Neural cell (in vitro differentiated cells): ENCODE measurements around the gene PLXNA2. TPM values are rescaled to one million over a fixed set of nuclear protein-coding genes. Genes with fewer than 3 reads are reported as not detected.

Experiments
- H2AFZ ChIP-seq: fragments of 200-600, 300-800 bp; sonication (generic), shearing (Covaris generic); 2 replicates; pipeline ENCODE4 v1.6.0; 2014; ENCODE audit warnings: low read depth, mild to moderate bottlenecking, antibody characterized with exemption, low read length, moderate library complexity
- H3F3A ChIP-seq: fragments of 200-600 bp; shearing (Covaris generic); 2 replicates; pipeline ENCODE4 v1.6.1; 2016; ENCODE audit warnings: mild to moderate bottlenecking, moderate library complexity, mixed read lengths, antibody characterized with exemption, low read length; ENCODE audit not compliant: insufficient read depth, poor library complexity, severe bottlenecking
- H3K27ac ChIP-seq: fragments of 200-600, 300-800 bp; sonication (generic), shearing (Covaris generic); 2 replicates; pipeline ENCODE4 v1.5.1; 2014; ENCODE audit warnings: mild to moderate bottlenecking, low read length, moderate library complexity
- H3K27me3 ChIP-seq: fragments of 300-800, 200-600 bp; sonication (generic), shearing (Covaris generic); 2 replicates; pipeline ENCODE4 v1.6.0; 2014; ENCODE audit warnings: mild to moderate bottlenecking, low read depth, low read length, moderate library complexity; ENCODE audit not compliant: insufficient read depth
- H3K36me3 ChIP-seq: fragments of 300-800, 200-600 bp; sonication (generic), shearing (Covaris generic); 2 replicates; pipeline ENCODE4 v1.5.1; 2014; ENCODE audit warnings: mild to moderate bottlenecking, antibody characterized with exemption, low read length, moderate library complexity; ENCODE audit not compliant: insufficient read depth
- H3K4me2 ChIP-seq: fragments of 300-800, 200-600 bp; sonication (generic), shearing (Covaris generic); 2 replicates; pipeline ENCODE4 v1.6.0; 2014; ENCODE audit warnings: mild to moderate bottlenecking, low read length
- H3K4me3 ChIP-seq: fragments of 300-800, 200-600 bp; sonication (generic), shearing (Covaris generic); 2 replicates; pipeline ENCODE4 v1.5.1; 2014; ENCODE audit warnings: mild to moderate bottlenecking, low read length, moderate library complexity
- H3K79me2 ChIP-seq: fragments of 200-600 bp; shearing (Covaris generic); replicated peaks from 2 replicates; pipeline ENCODE4 v1.6.0; 2014; ENCODE audit warnings: mild to moderate bottlenecking, low read length, moderate library complexity; ENCODE audit not compliant: insufficient read depth
- H3K9ac ChIP-seq: fragments of 300-800, 200-600 bp; sonication (generic), shearing (Covaris generic); 2 replicates; pipeline ENCODE4 v1.6.1; 2016; ENCODE audit warnings: mild to moderate bottlenecking, low read length, mixed read lengths
- H3K9me2 ChIP-seq: fragments of 200-600 bp; shearing (Covaris generic); 2 replicates; pipeline ENCODE4 v1.6.1; 2016; ENCODE audit warnings: mild to moderate bottlenecking, low read length, mixed read lengths; ENCODE audit not compliant: insufficient read depth
- H3K9me3 ChIP-seq: fragments of 200-600, 300-800 bp; sonication (generic), shearing (Covaris generic); 2 replicates; pipeline ENCODE4 v1.6.1; 2016; ENCODE audit warnings: mild to moderate bottlenecking, mixed run types, low read length, moderate library complexity, mixed read lengths
- H4K20me1 ChIP-seq: fragments of 200-600 bp; shearing (Covaris generic); 2 replicates; pipeline ENCODE4 v1.6.1; 2016; ENCODE audit warnings: mild to moderate bottlenecking, mixed run types; ENCODE audit not compliant: insufficient read depth
- EP300 ChIP-seq: fragments of 450-650 bp; conservative IDR thresholded peaks from 2 replicates; pipeline ENCODE4 v1.6.1; 2014; ENCODE audit warnings: antibody characterized with exemption, mild to moderate bottlenecking, moderate library complexity; ENCODE audit not compliant: poor library complexity, severe bottlenecking
- EZH2 ChIP-seq: fragments of 200-600, 300-800 bp; shearing (Covaris generic), sonication (generic); IDR thresholded peaks from 2 replicates; pipeline ENCODE4 v1.6.1; 2014; ENCODE audit warnings: antibody characterized with exemption, low read length, borderline replicate concordance, mild to moderate bottlenecking; ENCODE audit not compliant: insufficient read depth, poor library complexity, severe bottlenecking
- MXI1 ChIP-seq: fragments of 450-650 bp; conservative IDR thresholded peaks from 2 replicates; pipeline ENCODE4 v1.6.1; 2014; ENCODE audit warnings: antibody characterized with exemption, mild to moderate bottlenecking; ENCODE audit not compliant: poor library complexity, severe bottlenecking
- POLR2AphosphoS5 ChIP-seq: IDR thresholded peaks from 2 replicates; pipeline ENCODE4 v1.6.1; 2012
- RAD21 ChIP-seq: fragments of 450-650 bp; conservative IDR thresholded peaks from 2 replicates; pipeline ENCODE4 v1.6.1; 2014; ENCODE audit warnings: antibody characterized with exemption, mild to moderate bottlenecking, moderate library complexity
- REST ChIP-seq: IDR thresholded peaks from 2 replicates; pipeline ENCODE4 v1.6.1; 2012; ENCODE audit warnings: borderline replicate concordance
- SMC3 ChIP-seq: fragments of 450-650 bp; conservative IDR thresholded peaks from 2 replicates; pipeline ENCODE4 v1.6.1; 2014; ENCODE audit warnings: antibody characterized with exemption, mild to moderate bottlenecking, moderate library complexity; ENCODE audit not compliant: poor library complexity
- TAF1 ChIP-seq: IDR thresholded peaks from 2 replicates; pipeline ENCODE4 v1.6.1; 2012; ENCODE audit warnings: low read depth
- polyA plus RNA-seq: library from polyadenylated mRNA; depleted of rRNA; stranded (reverse); fragments of >200 nt; gene quantifications from 2 replicates; pipeline ENCODE4 v1.2.3, GENCODE V29; 2014
- TF ChIP-seq, protein P1 (sequence below): fragments of 450-650 bp; IDR thresholded peaks from 2 replicates; pipeline ENCODE4 v1.5.1; 2014; ENCODE audit warnings: antibody characterized with exemption, mild to moderate bottlenecking, moderate library complexity; ENCODE audit not compliant: poor library complexity, severe bottlenecking

PLXNA2 gene
- polyA plus RNA-seq, 1 donor from 2014 or later: 30.6 TPM

DNA sequence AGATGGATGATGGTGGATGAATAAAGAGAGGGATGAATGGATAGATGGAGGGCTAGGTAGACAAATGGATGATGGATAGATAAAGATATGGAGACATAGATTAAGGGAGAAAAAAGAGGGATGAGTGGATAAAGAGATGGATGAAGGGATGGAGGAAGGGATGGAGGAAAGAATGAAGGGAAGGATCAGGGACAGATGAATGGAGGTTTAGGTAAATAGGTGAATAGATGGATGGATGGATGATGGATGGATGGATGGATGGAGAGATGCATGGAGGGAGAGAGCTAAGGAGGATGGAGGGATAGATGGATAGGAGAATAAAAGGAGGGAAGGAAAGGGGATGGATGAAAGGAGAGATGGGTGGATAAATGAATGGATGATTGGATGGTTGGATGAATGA lies 28.8 kb downstream of the PLXNA2 start:
- H3K9me3 ChIP-seq: no peaks in the 10 kb centered on the region
- TF ChIP-seq, protein P1, sequence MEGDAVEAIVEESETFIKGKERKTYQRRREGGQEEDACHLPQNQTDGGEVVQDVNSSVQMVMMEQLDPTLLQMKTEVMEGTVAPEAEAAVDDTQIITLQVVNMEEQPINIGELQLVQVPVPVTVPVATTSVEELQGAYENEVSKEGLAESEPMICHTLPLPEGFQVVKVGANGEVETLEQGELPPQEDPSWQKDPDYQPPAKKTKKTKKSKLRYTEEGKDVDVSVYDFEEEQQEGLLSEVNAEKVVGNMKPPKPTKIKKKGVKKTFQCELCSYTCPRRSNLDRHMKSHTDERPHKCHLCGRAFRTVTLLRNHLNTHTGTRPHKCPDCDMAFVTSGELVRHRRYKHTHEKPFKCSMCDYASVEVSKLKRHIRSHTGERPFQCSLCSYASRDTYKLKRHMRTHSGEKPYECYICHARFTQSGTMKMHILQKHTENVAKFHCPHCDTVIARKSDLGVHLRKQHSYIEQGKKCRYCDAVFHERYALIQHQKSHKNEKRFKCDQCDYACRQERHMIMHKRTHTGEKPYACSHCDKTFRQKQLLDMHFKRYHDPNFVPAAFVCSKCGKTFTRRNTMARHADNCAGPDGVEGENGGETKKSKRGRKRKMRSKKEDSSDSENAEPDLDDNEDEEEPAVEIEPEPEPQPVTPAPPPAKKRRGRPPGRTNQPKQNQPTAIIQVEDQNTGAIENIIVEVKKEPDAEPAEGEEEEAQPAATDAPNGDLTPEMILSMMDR: no peak
- TF ChIP-seq MXI1: no peak
- TF ChIP-seq RAD21: no peak
- no peak for TF ChIP-seq POLR2AphosphoS5
- TF ChIP-seq TAF1: no peak
- TF ChIP-seq SMC3: no peak
- TF ChIP-seq REST: no peak
- no peak for TF ChIP-seq EZH2
- TF ChIP-seq EP300: no peak
- H3K9ac ChIP-seq: no peak overlapping the region
- peaks cover 35% of the 10 kb centered on the region for H4K20me1 ChIP-seq
- H3K27ac ChIP-seq: no peak overlapping the region
- H3K79me2 ChIP-seq: peaks cover 25% of the 10 kb centered on the region
- H3K4me3 ChIP-seq: no peak overlapping the region
- no peak overlapping the region for H3K4me2 ChIP-seq
- no peaks in the 10 kb centered on the region for H3K9me2 ChIP-seq
- no peaks in the 10 kb centered on the region for H3K27me3 ChIP-seq
- H3F3A ChIP-seq: no peaks in the 10 kb centered on the region
- H2AFZ ChIP-seq: no peak overlapping the region
- H3K36me3 ChIP-seq: peaks cover 29% of the 10 kb centered on the region

DNA sequence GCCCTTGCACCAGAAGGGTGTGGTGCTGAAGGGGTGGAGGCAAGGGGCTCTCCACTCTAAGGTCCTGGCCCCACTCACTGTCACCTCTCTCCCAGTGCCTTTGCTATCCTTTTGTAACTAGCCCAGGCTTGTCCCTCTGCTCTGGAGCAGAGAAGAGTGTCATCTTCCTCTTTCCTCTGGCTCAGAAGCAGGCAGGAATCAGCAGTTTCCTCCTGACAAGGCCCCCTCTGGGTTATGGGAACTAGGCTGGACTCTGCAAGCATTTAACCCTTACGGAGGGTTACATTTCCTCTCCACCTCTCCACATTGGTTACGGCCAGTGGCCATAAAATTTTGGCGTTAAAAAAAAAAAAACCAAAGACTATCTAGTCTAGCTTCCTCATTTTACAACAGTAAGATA lies 30.4 kb downstream of the PLXNA2 start:
- Histone ChIP-seq H2AFZ (no peak overlapping the region), H3K27ac (no peak overlapping the region), H3K9me3 (no peaks in the 10 kb centered on the region), H3K36me3 (peaks cover 34% of the 10 kb centered on the region), H3K9ac (no peak overlapping the region), H4K20me1 (peaks cover 40% of the 10 kb centered on the region), H3K9me2 (no peaks in the 10 kb centered on the region), H3F3A (no peaks in the 10 kb centered on the region), H3K4me2 (no peak overlapping the region), H3K27me3 (no peaks in the 10 kb centered on the region), H3K79me2 (peaks cover 15% of the 10 kb centered on the region), H3K4me3 (no peak overlapping the region)
- TF ChIP-seq MXI1 (no peak), TAF1 (no peak), RAD21 (no peak), SMC3 (no peak), EZH2 (no peak), POLR2AphosphoS5 (no peak), REST (no peak), EP300 (no peak)
- TF ChIP-seq, protein P1: no peak
